Ascending aorta (tissue), 2 donors: ENCODE results near the gene TICAM1. TPM values are rescaled to one million over a fixed set of nuclear protein-coding genes. Genes with fewer than 3 reads are reported as not detected.
A peak's percentile ranks its signal among the peaks of the same experiment; 100 is the strongest.
"Not testable (repeated sequence)": the region's sequence is repeated elsewhere in the genome, so short reads cannot be mapped to it uniquely, and the experiment has no call there.

Source experiments
- DNase-seq, 2 donors: peaks; one replicate each; pipeline ENCODE4 v3.0.0-alpha.2; 2019; ENCODE audit warnings: low spot score in 2 of 2
- H3K27ac ChIP-seq, 2 donors: fragments of 200-600 bp; sonication (generic); one replicate each; pipeline ENCODE4 v1.5.1; 2016 to 2017; ENCODE audit warnings: mild to moderate bottlenecking in 1 of 2
- H3K27me3 ChIP-seq: fragments of 200-600 bp; sonication (generic); one replicate; pipeline ENCODE4 v1.5.1; 2017
- H3K36me3 ChIP-seq, 2 donors: fragments of 200-600 bp; sonication (generic); one replicate each; pipeline ENCODE4 v1.5.1; 2016
- H3K4me1 ChIP-seq, 2 donors: fragments of 200-600 bp; sonication (generic); one replicate each; pipeline ENCODE4 v1.5.1; 2016 to 2017; ENCODE audit warnings: mild to moderate bottlenecking in 1 of 2
- H3K4me3 ChIP-seq, 2 donors: fragments of 200-600 bp; sonication (generic); one replicate each; pipeline ENCODE4 v1.5.1; 2016 to 2017; ENCODE audit warnings: mild to moderate bottlenecking in 1 of 2
- H3K9me3 ChIP-seq, 2 donors: fragments of 200-600 bp; sonication (generic); one replicate each; pipeline ENCODE4 v1.5.1; 2016
- intact Hi-C: fragments of 100-400 bp; cut with DNase I; formaldehyde crosslinking; loops from one replicate; pipeline ENCODE4 v1.15.1; 2023
- total RNA-seq: library from RNA; depleted of rRNA; stranded (reverse); fragments of >200 nt; gene quantifications from one replicate; pipeline ENCODE4 v1.1.0, GENCODE V29; 2016
- TF ChIP-seq, protein P1 (sequence below), 3 experiments: fragments of 200-600 bp in 2 of 3; fragments of 450-650 bp in 1 of 3; sonication (generic) in 2 of 3; IDR thresholded peaks; one replicate each; pipeline ENCODE4 v1.5.1; 2016 to 2019; ENCODE audit warnings: antibody characterized with exemption in 3 of 3, mild to moderate bottlenecking in 1 of 3, moderate library complexity in 1 of 3

Gene TICAM1
- total RNA-seq, 1 donor from 2014 or later: 20.3 TPM

- Histone ChIP-seq H3K4me1 (peaks cover 0 to 4% of the 10 kb centered on the region in 2 donors), H3K36me3 (peaks cover 42 to 50% of the 10 kb centered on the region in 2 donors), H3K4me3 (no peak overlapping the region), H3K27ac (no peak overlapping the region), H3K9me3 (no peaks in the 10 kb centered on the region), H3K27me3 (no peaks in the 10 kb centered on the region)
- TF ChIP-seq, protein P1, sequence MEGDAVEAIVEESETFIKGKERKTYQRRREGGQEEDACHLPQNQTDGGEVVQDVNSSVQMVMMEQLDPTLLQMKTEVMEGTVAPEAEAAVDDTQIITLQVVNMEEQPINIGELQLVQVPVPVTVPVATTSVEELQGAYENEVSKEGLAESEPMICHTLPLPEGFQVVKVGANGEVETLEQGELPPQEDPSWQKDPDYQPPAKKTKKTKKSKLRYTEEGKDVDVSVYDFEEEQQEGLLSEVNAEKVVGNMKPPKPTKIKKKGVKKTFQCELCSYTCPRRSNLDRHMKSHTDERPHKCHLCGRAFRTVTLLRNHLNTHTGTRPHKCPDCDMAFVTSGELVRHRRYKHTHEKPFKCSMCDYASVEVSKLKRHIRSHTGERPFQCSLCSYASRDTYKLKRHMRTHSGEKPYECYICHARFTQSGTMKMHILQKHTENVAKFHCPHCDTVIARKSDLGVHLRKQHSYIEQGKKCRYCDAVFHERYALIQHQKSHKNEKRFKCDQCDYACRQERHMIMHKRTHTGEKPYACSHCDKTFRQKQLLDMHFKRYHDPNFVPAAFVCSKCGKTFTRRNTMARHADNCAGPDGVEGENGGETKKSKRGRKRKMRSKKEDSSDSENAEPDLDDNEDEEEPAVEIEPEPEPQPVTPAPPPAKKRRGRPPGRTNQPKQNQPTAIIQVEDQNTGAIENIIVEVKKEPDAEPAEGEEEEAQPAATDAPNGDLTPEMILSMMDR (IDR thresholded peaks at IDR 0.05): no peak
- intact Hi-C loops: no loop called here
- no peak for DNase-seq
Measured at GRCh38 chr19:4861147-4861546, 29.6 kb upstream of the TICAM1 start.

GRCh38 chr19:4859697-4860096 lies 28.2 kb upstream of the TICAM1 start:
- H3K36me3 ChIP-seq: peaks cover 53 to 63% of the 10 kb centered on the region in 2 donors
- TF ChIP-seq, protein P1 (IDR thresholded peaks at IDR 0.05): no peak

GRCh38 chr19:4856468-4856867 lies 25.0 kb upstream of the TICAM1 start:
- H3K4me1 ChIP-seq, H3K9me3 ChIP-seq, H3K27ac ChIP-seq, intact Hi-C loops, H3K4me3 ChIP-seq, H3K27me3 ChIP-seq, DNase-seq: not testable (repeated sequence)
- H3K36me3 ChIP-seq: peaks cover 72 to 73% of the 10 kb centered on the region in 2 donors

More at GRCh38 chr19:4859697-4860096, 28.2 kb upstream of the TICAM1 start:
- no peaks in the 10 kb centered on the region for H3K4me1 ChIP-seq
- no peak for DNase-seq
- intact Hi-C loops: no loop called here
- no peaks in the 10 kb centered on the region for H3K9me3 ChIP-seq
- no peak overlapping the region for H3K27ac ChIP-seq
- no peaks in the 10 kb centered on the region for H3K27me3 ChIP-seq
- H3K4me3 ChIP-seq: no peak overlapping the region

DNA sequence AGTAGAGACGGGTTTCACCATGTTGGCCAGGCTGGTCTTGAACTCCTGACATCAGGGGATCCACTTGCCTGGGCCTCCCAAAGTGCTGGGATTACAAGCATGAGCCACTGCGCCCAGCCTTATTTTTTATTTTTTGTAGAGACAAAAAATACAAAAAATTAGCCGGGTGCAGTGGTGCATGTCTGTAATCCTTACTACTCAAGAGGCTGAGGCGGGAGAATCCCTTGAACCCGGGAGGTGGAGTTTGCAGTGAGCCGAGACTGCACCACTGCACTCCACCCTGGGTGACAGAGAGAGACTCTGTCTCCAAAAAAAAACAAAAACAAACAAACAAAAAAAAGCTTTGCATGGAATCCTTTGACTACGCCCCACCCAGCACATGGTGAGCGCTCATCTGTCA lies 22.0 kb upstream of the TICAM1 start:
- H3K36me3 ChIP-seq: peaks cover 59 to 66% of the 10 kb centered on the region in 2 donors
- not testable (repeated sequence) for H3K9me3 ChIP-seq, H3K27me3 ChIP-seq, H3K27ac ChIP-seq, H3K4me3 ChIP-seq, H3K4me1 ChIP-seq, DNase-seq
- intact Hi-C loops: loop anchor here (5.0 kb wide), 1 partner anchor 179 kb away; no protein-coding TSS in a partner anchor

GRCh38 chr19:4852484-4852883 lies 21.0 kb upstream of the TICAM1 start:
- intact Hi-C loops: loop anchor here (5.0 kb wide), 1 partner anchor 180 kb away; no protein-coding TSS in a partner anchor
- Histone ChIP-seq H3K4me1 (no peaks in the 10 kb centered on the region), H3K4me3 (no peak overlapping the region), H3K27ac (no peak overlapping the region), H3K9me3 (no peaks in the 10 kb centered on the region), H3K27me3 (no peaks in the 10 kb centered on the region), H3K36me3 (peaks cover 60 to 65% of the 10 kb centered on the region in 2 donors)
- TF ChIP-seq, protein P1 (IDR thresholded peaks at IDR 0.05): no peak
- DNase-seq: no peak

- DNase-seq: peak in 1 of 2 donors; percentile 83
- Histone ChIP-seq H3K4me3 (no peak overlapping the region), H3K27ac (no peak overlapping the region), H3K9me3 (no peaks in the 10 kb centered on the region), H3K36me3 (peaks cover 58 to 65% of the 10 kb centered on the region in 2 donors), H3K4me1 (no peaks in the 10 kb centered on the region), H3K27me3 (no peaks in the 10 kb centered on the region)
- TF ChIP-seq, protein P1 (IDR thresholded peaks at IDR 0.05): peak; percentile 88 to 90 (median 89)
- intact Hi-C loops: loop anchor here (1.0 to 5.0 kb wide), 2 partner anchors 42 to 181 kb away; no protein-coding TSS in a partner anchor
Measured at GRCh38 chr19:4851551-4852290, 20.2 kb upstream of the TICAM1 start.
